Measurements from ENCODE around the gene C4BPB. TPM values are rescaled to one million over a fixed set of nuclear protein-coding genes. Genes with fewer than 3 reads are reported as not detected.
A peak's percentile ranks its signal among the peaks of the same experiment; 100 is the strongest.

Gene C4BPB
- total and polyA plus RNA-seq, 2 of the 8 experiments (the other 6 are each of a cell fraction or from before 2014, with no cell fraction given), result not detected

DNA sequence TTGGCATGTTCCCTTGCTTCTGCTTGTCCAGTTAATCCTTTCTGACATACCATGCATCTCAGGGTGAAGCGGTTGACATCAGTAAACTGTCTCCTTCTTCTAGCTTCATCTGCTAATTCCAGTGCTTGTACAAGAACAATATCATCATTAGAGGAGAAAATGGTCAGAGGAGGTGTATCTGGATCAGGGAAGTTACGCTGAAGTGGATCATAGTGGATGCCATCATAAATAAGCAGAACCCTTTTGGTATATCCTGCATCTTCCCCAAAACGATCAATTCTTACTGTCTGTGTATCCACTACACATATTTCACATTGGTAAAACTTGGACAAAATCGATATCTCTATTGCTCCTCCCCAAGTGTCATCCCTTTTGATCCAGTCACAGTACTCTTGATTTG lies 39.6 kb upstream of the C4BPB start:
- CTCF ChIA-PET (ENCODE audit: partially characterized antibody), result interaction anchor here (0.8 to 4.2 kb wide), 12 partner anchors 9 to 375 kb away, joined by 3 to 40 read pairs (median 6); partner anchors contain the start of gene C1orf116
- no peak overlapping the region for H2BK20ac ChIP-seq (ENCODE audit: low read length)
- no peak overlapping the region for H4K91ac ChIP-seq (replicated peaks; ENCODE audit: insufficient read length, low read length)
- peaks cover 9 to 30% (median 10%) of the 10 kb centered on the region in 4 experiments for H3K36me3 ChIP-seq (ENCODE audit: control insufficient read depth in 2 of 4, insufficient read depth in 4 of 4, low read length in 3 of 4)
- H2AK5ac ChIP-seq (ENCODE audit: low read depth, low read length), result no peak overlapping the region
- peak overlapping the region in 1 of 4 experiments; percentile 41; a peak in 1 of 7 replicates for H3K9ac ChIP-seq (replicated peaks in 1 of 4; ENCODE audit: extremely low read depth in 1 of 4, low read depth in 3 of 4, low read length in 3 of 4)
- H4K8ac ChIP-seq (ENCODE audit: extremely low read depth, insufficient read depth, low read length), result no peak overlapping the region
- H3K4me2 ChIP-seq (ENCODE audit: insufficient read depth in 1 of 2, low read depth in 2 of 2, low read length in 2 of 2), result no peak overlapping the region; a peak in 1 of 4 replicates
- no peaks in the 10 kb centered on the region for H3K9me3 ChIP-seq (ENCODE audit: insufficient read depth in 2 of 2, low read depth in 1 of 2, low read length in 1 of 2)
- H3K18ac ChIP-seq (ENCODE audit: extremely low read depth, low read length), result no peak overlapping the region
- no peaks in the 10 kb centered on the region; the same call in 1 of the 2 replicates for H3K79me1 ChIP-seq (ENCODE audit: low read depth, low read length)
- FAIRE-seq (no peak), DNase-seq (ENCODE audit: low read depth in 1 of 2, low spot score in 2 of 2) (no peak)
- no peak overlapping the region for H2BK15ac ChIP-seq (ENCODE audit: low read length)
- H2BK5ac ChIP-seq (ENCODE audit: low read depth, low read length), result no peak overlapping the region
- no peak overlapping the region for H3K4me3 ChIP-seq (ENCODE audit: extremely low read depth in 1 of 4, insufficient read depth in 2 of 4, low read depth in 3 of 4, low read length in 4 of 4)
- no peak overlapping the region for H2BK120ac ChIP-seq (replicated peaks; ENCODE audit: low read depth, low read length)
- no peak overlapping the region for H3K27ac ChIP-seq (ENCODE audit: low read depth, low read length)
- WGBS, 2 experiments (ENCODE audit: extremely low coverage in 1 of 2, insufficient coverage in 1 of 2, insufficient read length in 1 of 2, insufficient replicate concordance in 2 of 2, low coverage in 1 of 2, low lambda C conversion rate in 2 of 2, missing lambda C conversion rate in 1 of 2), result 92% methylated on average over 4 of the region's 4 CpGs; no CpG with 5 or more reads in 1 of the 2 experiments
- no peak overlapping the region for H3K56ac ChIP-seq (replicated peaks; ENCODE audit: insufficient read length, low read depth, low read length)
- peaks cover 5% of the 10 kb centered on the region; the same call in 1 of the 2 replicates for H3K23me2 ChIP-seq (ENCODE audit: low read depth, low read length)
- H3K4ac ChIP-seq (replicated peaks; ENCODE audit: insufficient read length, low read depth, low read length), result no peak overlapping the region
- H3K27me3 ChIP-seq (replicated peaks in 1 of 4; ENCODE audit: control insufficient read depth in 3 of 4, extremely low read depth in 1 of 4, insufficient read depth in 3 of 4, low read length in 3 of 4), result no peaks in the 10 kb centered on the region
- H2BK12ac ChIP-seq (ENCODE audit: low read depth, low read length), result no peak overlapping the region
- H3K14ac ChIP-seq (ENCODE audit: insufficient read length), result no peak overlapping the region
- POLR2A ChIA-PET (ENCODE audit: partially characterized antibody), result interaction anchor here (1.5 to 2.9 kb wide), 3 partner anchors 17 to 72 kb away, joined by 3 to 15 read pairs (median 3); partner anchors contain the start of gene C1orf116
- H3K23ac ChIP-seq (ENCODE audit: insufficient read length), result no peak overlapping the region
- H2AFZ ChIP-seq (ENCODE audit: low read length), result no peak overlapping the region
- peaks cover 0 to 8% (median 2%) of the 10 kb centered on the region in 4 experiments; a peak in 3 of 7 replicates for H3K4me1 ChIP-seq (replicated peaks in 1 of 4; ENCODE audit: control insufficient read depth in 3 of 4, insufficient read depth in 4 of 4, low read length in 3 of 4)
- peaks cover 3 to 59% of the 10 kb centered on the region in 2 experiments; a peak in 3 of 4 replicates for H3K79me2 ChIP-seq (ENCODE audit: control insufficient read depth in 1 of 2, insufficient read depth in 2 of 2, low read length in 2 of 2)
- H4K20me1 ChIP-seq (replicated peaks in 1 of 2; ENCODE audit: control insufficient read depth in 1 of 2, insufficient read depth in 2 of 2, low read length in 2 of 2), result peaks cover 9 to 12% of the 10 kb centered on the region in 2 experiments
- H4K5ac ChIP-seq (ENCODE audit: insufficient read length, low read depth, low read length), result no peak overlapping the region
- no peak for TF ChIP-seq HDAC6 (IDR thresholded peaks at IDR 0.05; ENCODE audit: low read depth, low read length)
- TF ChIP-seq ATF3 (IDR thresholded peaks at IDR 0.05; ENCODE audit: insufficient read depth, low read depth, low read length), result no peak
- no peak for TF ChIP-seq RBBP5 (IDR thresholded peaks at IDR 0.05; ENCODE audit: borderline replicate concordance, low read depth, low read length)
- no peak for TF ChIP-seq GTF2F1 (IDR thresholded peaks at IDR 0.05; ENCODE audit: borderline replicate concordance, low read depth, low read length)
- no peak for TF ChIP-seq SP4 (IDR thresholded peaks at IDR 0.05; ENCODE audit: low read length)
- TF ChIP-seq CREB1 (IDR thresholded peaks at IDR 0.05), result no peak
- TF ChIP-seq SUZ12 (IDR thresholded peaks at IDR 0.05; ENCODE audit: low read length), result no peak
- TF ChIP-seq, protein P1, sequence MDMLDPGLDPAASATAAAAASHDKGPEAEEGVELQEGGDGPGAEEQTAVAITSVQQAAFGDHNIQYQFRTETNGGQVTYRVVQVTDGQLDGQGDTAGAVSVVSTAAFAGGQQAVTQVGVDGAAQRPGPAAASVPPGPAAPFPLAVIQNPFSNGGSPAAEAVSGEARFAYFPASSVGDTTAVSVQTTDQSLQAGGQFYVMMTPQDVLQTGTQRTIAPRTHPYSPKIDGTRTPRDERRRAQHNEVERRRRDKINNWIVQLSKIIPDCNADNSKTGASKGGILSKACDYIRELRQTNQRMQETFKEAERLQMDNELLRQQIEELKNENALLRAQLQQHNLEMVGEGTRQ (IDR thresholded peaks at IDR 0.05; ENCODE audit: low read length), result no peak
- TF ChIP-seq CTCF (IDR thresholded peaks at IDR 0.05; ENCODE audit: control extremely low read depth in 1 of 3, insufficient read depth in 1 of 3, low read depth in 1 of 3, low read length in 3 of 3), result no peak

All from H1 (cell line).